ENCODE measurements around the gene PRTN3. TPM values are rescaled to one million over a fixed set of nuclear protein-coding genes. Genes with fewer than 3 reads are reported as not detected.

The PRTN3 gene
- total RNA-seq, 1 donor from 2014 or later, result not detected

GRCh38 chr19:855566-856120 lies 14.8 kb downstream of the PRTN3 start:
- intact Hi-C loops (cut with micrococcal nuclease), result no loop called here
- no peak for DNase-seq

DNA sequence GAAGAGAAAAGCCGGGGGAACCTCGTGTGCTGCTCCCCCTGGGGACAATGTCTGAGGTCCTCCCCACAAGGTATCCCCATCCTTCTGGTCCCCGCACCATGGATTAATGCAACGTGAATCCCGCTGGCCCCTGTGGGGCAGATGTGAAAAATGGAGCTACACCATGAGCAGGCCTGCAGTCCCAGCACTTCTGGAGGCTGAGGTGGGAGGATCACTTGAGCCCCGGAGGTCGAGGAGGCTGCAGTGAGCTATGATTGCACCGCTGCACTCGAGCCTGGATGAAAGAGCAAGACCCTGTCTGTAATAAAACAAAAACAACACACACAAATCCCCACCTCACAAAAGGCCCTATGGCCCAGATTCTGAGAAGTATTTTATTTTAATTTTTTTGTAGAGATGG lies 17.5 kb downstream of the PRTN3 start:
- TF ChIP-seq CTCF (IDR thresholded peaks at IDR 0.05; ENCODE audit: borderline replicate concordance), result no peak
- no peaks in the 10 kb centered on the region for H3K36me3 ChIP-seq
- H3K4me3 ChIP-seq, result no peak overlapping the region
- H3K27me3 ChIP-seq (ENCODE audit: low read depth), result peaks cover 73% of the 10 kb centered on the region
- H3K4me1 ChIP-seq, result peaks cover 22% of the 10 kb centered on the region
- peak overlapping the region; percentile 87 for H3K27ac ChIP-seq (replicated peaks)
- no peaks in the 10 kb centered on the region for H3K9me3 ChIP-seq (replicated peaks)
- DNase-seq, result no peak
- intact Hi-C loops (cut with micrococcal nuclease), result no loop called here

More at GRCh38 chr19:855566-856120, 14.8 kb downstream of the PRTN3 start:
- Histone ChIP-seq H3K27me3 (ENCODE audit: low read depth) (peaks cover 79% of the 10 kb centered on the region), H3K9me3 (replicated peaks) (no peaks in the 10 kb centered on the region), H3K36me3 (no peaks in the 10 kb centered on the region), H3K4me1 (peaks cover 19% of the 10 kb centered on the region), H3K4me3 (no peak overlapping the region), H3K27ac (replicated peaks) (no peak overlapping the region)
- no peak for TF ChIP-seq CTCF (IDR thresholded peaks at IDR 0.05; ENCODE audit: borderline replicate concordance)

DNA sequence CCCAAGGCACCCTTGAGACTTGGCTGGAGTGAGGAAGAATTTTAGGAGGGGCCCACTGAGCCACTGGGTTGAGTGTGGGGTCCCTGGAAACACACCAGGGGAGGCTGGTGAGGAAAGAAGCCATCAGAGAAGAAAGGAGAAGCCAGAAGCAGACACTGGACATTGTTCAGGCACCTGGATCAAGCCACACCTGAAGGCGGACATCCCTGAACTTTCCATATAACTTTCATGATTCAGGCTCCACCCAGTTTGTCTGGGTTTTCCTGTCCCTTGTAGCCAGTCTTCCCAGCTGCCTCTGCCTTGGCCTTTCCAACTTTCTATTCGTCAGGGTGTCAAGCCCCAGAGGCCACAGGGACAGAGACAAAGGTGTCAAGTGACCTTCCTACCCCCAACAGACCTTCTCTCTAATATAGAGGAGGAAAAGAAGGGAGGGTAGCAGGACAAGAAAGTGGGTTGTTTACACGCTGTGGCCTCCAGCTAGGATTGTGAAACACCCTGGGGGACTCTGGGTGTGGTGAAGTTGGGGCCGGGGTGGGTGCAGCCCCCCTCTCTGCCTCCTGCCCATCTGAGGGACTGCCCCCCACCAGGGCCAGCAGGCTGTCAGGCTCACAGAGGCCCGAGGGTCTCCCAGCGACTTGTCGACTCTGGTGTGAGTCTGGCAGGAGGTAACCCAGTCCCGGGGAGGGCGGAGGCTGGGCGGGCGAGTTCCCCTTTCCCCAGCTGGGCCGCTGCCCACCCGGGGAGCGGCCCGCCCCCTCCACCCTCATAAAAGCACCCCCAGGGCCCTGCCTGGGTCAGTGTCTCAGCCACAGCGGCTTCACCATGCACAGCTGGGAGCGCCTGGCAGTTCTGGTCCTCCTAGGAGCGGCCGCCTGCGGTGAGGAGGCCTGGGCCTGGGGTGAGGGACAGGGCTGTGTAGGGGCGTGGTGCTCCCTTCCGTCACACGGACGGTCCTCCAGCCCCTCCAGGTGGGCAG lies 18.4 kb downstream of the PRTN3 start, which contains the start of gene CFD:
CFD (plus strand) TSS at position 797 of the 976 bp plus-strand sequence; CDS start at position 823, 26 bp downstream.
- DNase-seq, result peak; percentile 79
- H3K4me1 ChIP-seq, result peaks cover 31% of the 10 kb centered on the region
- H3K36me3 ChIP-seq, result no peaks in the 10 kb centered on the region
- peak within 1 kb of the TSS; percentile 65 for H3K4me3 ChIP-seq
- peak within 1 kb of the TSS; percentile 87 for H3K27ac ChIP-seq (replicated peaks)
- intact Hi-C loops (cut with micrococcal nuclease), result no loop called here
- H3K9me3 ChIP-seq (replicated peaks), result no peaks in the 10 kb centered on the region
- TF ChIP-seq CTCF (IDR thresholded peaks at IDR 0.05; ENCODE audit: borderline replicate concordance), result no peak
- H3K27me3 ChIP-seq (ENCODE audit: low read depth), result peaks cover 70% of the 10 kb centered on the region

- Histone ChIP-seq H3K27ac (replicated peaks) (no peak overlapping the region), H3K4me3 (peak overlapping the region; percentile 65), H3K9me3 (replicated peaks) (no peaks in the 10 kb centered on the region), H3K36me3 (no peaks in the 10 kb centered on the region), H3K27me3 (ENCODE audit: low read depth) (peaks cover 52% of the 10 kb centered on the region), H3K4me1 (peaks cover 32% of the 10 kb centered on the region)
- intact Hi-C loops (cut with micrococcal nuclease), result no loop called here
- TF ChIP-seq CTCF (IDR thresholded peaks at IDR 0.05; ENCODE audit: borderline replicate concordance), result no peak
- no peak for DNase-seq
These were observed 20.4 kb downstream of the PRTN3 start for GRCh38 chr19:861141-861755.

- intact Hi-C loops (cut with micrococcal nuclease), result no loop called here
These were observed 21.2 kb downstream of the PRTN3 start for GRCh38 chr19:861756-862580.

More at GRCh38 chr19:861756-862580, 21.2 kb downstream of the PRTN3 start:
- Histone ChIP-seq H3K9me3 (replicated peaks) (no peaks in the 10 kb centered on the region), H3K27me3 (ENCODE audit: low read depth) (peaks cover 52% of the 10 kb centered on the region), H3K27ac (replicated peaks) (no peak overlapping the region), H3K4me1 (peaks cover 32% of the 10 kb centered on the region), H3K4me3 (peak overlapping the region; percentile 65), H3K36me3 (no peaks in the 10 kb centered on the region)
- no peak for TF ChIP-seq CTCF (IDR thresholded peaks at IDR 0.05; ENCODE audit: borderline replicate concordance)
- no peak for DNase-seq
